ENCODE results near the gene CYTH3.

Gene CYTH3

GRCh38 chr7:6167587-6168476 lies 104.6 kb downstream of the CYTH3 start:
- no peak for DNase-seq (ENCODE audit: low read depth)

GRCh38 chr7:6167004-6167551 lies 105.3 kb downstream of the CYTH3 start:
- DNase-seq (ENCODE audit: low read depth): no peak

GRCh38 chr7:6166443-6166891 lies 106.0 kb downstream of the CYTH3 start:
- no peak for DNase-seq (ENCODE audit: low read depth)

- DNase-seq (ENCODE audit: low read depth): no peak
These were observed 106.7 kb downstream of the CYTH3 start for GRCh38 chr7:6165521-6166320.

- no peak for DNase-seq (ENCODE audit: low read depth)
These were observed 107.3 kb downstream of the CYTH3 start for GRCh38 chr7:6165075-6165474.

GRCh38 chr7:6164491-6164890 lies 107.9 kb downstream of the CYTH3 start:
- DNase-seq (ENCODE audit: low read depth): no peak

GRCh38 chr7:6164010-6164409 lies 108.4 kb downstream of the CYTH3 start:
- DNase-seq (ENCODE audit: low read depth): no peak

- DNase-seq (ENCODE audit: low read depth): no peak
These were observed 109.0 kb downstream of the CYTH3 start for GRCh38 chr7:6163402-6163801.

GRCh38 chr7:6162650-6163366 lies 109.6 kb downstream of the CYTH3 start:
- DNase-seq (ENCODE audit: low read depth): no peak

GRCh38 chr7:6162331-6162620 lies 110.1 kb downstream of the CYTH3 start:
- no peak for DNase-seq (ENCODE audit: low read depth)

- DNase-seq (ENCODE audit: low read depth): no peak
These were observed 110.7 kb downstream of the CYTH3 start for GRCh38 chr7:6161463-6162330.

- DNase-seq (ENCODE audit: low read depth): peak; percentile 69
These were observed 112.2 kb downstream of the CYTH3 start for GRCh38 chr7:6160191-6160623.

- DNase-seq (ENCODE audit: low read depth): no peak
These were observed 112.8 kb downstream of the CYTH3 start for GRCh38 chr7:6159524-6160031.

GRCh38 chr7:6159097-6159483 lies 113.3 kb downstream of the CYTH3 start:
- no peak for DNase-seq (ENCODE audit: low read depth)

GRCh38 chr7:6158424-6159096 lies 113.9 kb downstream of the CYTH3 start:
- no peak for DNase-seq (ENCODE audit: low read depth)

- no peak for DNase-seq (ENCODE audit: low read depth)
These were observed 114.6 kb downstream of the CYTH3 start for GRCh38 chr7:6157685-6158423.

GRCh38 chr7:6156734-6157133 lies 115.7 kb downstream of the CYTH3 start:
- DNase-seq (ENCODE audit: low read depth): no peak

GRCh38 chr7:6155596-6155995 lies 116.8 kb downstream of the CYTH3 start:
- DNase-seq (ENCODE audit: low read depth): no peak

- no peak for DNase-seq (ENCODE audit: low read depth)
These were observed 117.7 kb downstream of the CYTH3 start for GRCh38 chr7:6154542-6155404.
